Measurements from ENCODE around the gene MVB12A. TPM values are rescaled to one million over a fixed set of nuclear protein-coding genes. Genes with fewer than 3 reads are reported as not detected.
A peak's percentile ranks its signal among the peaks of the same experiment; 100 is the strongest.

Gene MVB12A
- total and polyA plus RNA-seq, 9 of the 15 experiments (the other 6 are each of a cell fraction or from before 2014, with no cell fraction given): 1.2 to 46.2 (median 22.4) TPM

DNA sequence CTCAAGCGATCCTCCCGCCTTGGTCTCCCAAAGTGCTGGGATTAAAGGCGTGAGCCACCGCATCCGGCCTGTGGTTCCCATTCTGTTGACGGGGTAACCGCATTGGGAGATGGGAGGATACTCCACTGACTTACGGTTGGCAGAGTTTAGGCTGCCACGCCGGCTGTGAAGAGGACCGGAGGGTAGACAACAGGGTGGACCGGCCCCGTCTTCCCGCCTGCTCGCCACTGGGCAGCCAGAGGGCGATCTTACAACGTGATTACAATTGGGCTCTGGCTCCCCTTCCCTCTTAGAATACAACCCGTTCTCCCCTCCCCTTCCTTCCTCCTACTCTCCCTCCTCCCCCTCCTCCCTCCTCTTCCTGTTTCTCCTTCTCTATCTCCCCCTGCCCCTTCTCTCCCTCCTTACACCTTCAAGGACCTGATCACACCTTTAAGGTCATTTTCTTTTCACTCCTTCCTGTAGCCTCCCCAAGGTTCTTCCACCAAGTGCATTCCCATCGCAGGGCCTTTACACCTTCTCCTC, 24.9 kb upstream of the MVB12A start:
- Histone ChIP-seq H3K9ac (ENCODE audit: insufficient read depth in 1 of 2, low read depth in 2 of 2, low read length in 2 of 2) (no peak overlapping the region), H3K9me1 (ENCODE audit: control insufficient read depth, insufficient read depth, low read length) (no peaks in the 10 kb centered on the region), H2AFZ (ENCODE audit: low read depth, low read length) (peak overlapping the region; percentile 51; the same call in 1 of the 2 replicates), H3K4me3 (no peak overlapping the region), H3K27me3 (ENCODE audit: control insufficient read depth in 2 of 2, insufficient read depth in 2 of 2, low read length in 2 of 2) (no peaks in the 10 kb centered on the region), H3K27ac (ENCODE audit: extremely low read depth, low read depth, low read length) (no peak overlapping the region; the same call in 1 of the 3 replicates), H3K4me2 (ENCODE audit: insufficient read depth, low read length) (no peak overlapping the region), H4K20me1 (replicated peaks; ENCODE audit: control insufficient read depth, insufficient read depth, low read length) (no peaks in the 10 kb centered on the region), H3K36me3 (ENCODE audit: control insufficient read depth, insufficient read depth, low read length) (peaks cover 21% of the 10 kb centered on the region; the same call in 1 of the 3 replicates), H3K79me2 (ENCODE audit: control insufficient read depth, insufficient read depth, low read length) (no peaks in the 10 kb centered on the region), H3K9me3 (replicated peaks; ENCODE audit: control insufficient read depth, insufficient read depth, low read depth, low read length) (0 out of 2 replicates have a peak, but pooled peaks cover 3% of the 10 kb centered on the region), H3K4me1 (replicated peaks in 1 of 2; ENCODE audit: control insufficient read depth in 2 of 2, insufficient read depth in 2 of 2, low read length in 2 of 2) (peaks cover 30 to 50% of the 10 kb centered on the region in 2 experiments)
- intact Hi-C loops (cut with micrococcal nuclease): loop anchor here (1.0 to 2.0 kb wide), 3 partner anchors 24 to 71 kb away; partner anchors contain the start of gene TMEM221
- 20% methylated on average over 15 of the region's 19 CpGs for WGBS (ENCODE audit: insufficient coverage, low coverage, missing lambda C conversion rate)
- no TSS peak for BruUV-seq (replicated peaks)
- ATAC-seq (peak; percentile 72), DNase-seq (ENCODE audit: extremely low read depth in 1 of 4, low spot score in 3 of 4) (peak; percentile 83 to 91 (median 85)), FAIRE-seq (peak; percentile 90)
- in situ Hi-C loops (cut with MboI): loop anchor here (5.0 kb wide), 1 partner anchor 72 kb away; no protein-coding TSS in a partner anchor
- ChIA-PET POLR2A (no interaction called here), CTCF (ENCODE audit: low intra/inter-chr PET ratio) (interaction anchor here (0.9 to 2.0 kb wide), 3 partner anchors 25 to 71 kb away, joined by 3 to 14 read pairs (median 10); partner anchors contain the start of gene MVB12A)
- TF ChIP-seq ELF1 (tag; IDR thresholded peaks at IDR 0.05): peak; percentile 62
- peak; percentile 56 for TF ChIP-seq NCOA4 (IDR thresholded peaks at IDR 0.05; ENCODE audit: partially characterized antibody)
- peak; percentile 87 for TF ChIP-seq ADNP (tag; IDR thresholded peaks at IDR 0.05)
- peak; percentile 95 for TF ChIP-seq GATAD2A (IDR thresholded peaks at IDR 0.05)
- TF ChIP-seq MCM2 (IDR thresholded peaks at IDR 0.05; ENCODE audit: low read depth): peak; percentile 77; the same call in 1 of the 2 replicates
- TF ChIP-seq MCM3 (IDR thresholded peaks at IDR 0.05): no peak
- peak; percentile 70; the same call in 1 of the 2 replicates for TF ChIP-seq FOXP1 (CRISPR knock-in tag; IDR thresholded peaks at IDR 0.05)
- TF ChIP-seq ESRRA (IDR thresholded peaks at IDR 0.05; ENCODE audit: borderline replicate concordance, low read depth): peak; percentile 53; the same call in 1 of the 2 replicates
- peak; percentile 77; the same call in 1 of the 2 replicates for TF ChIP-seq SPI1 (IDR thresholded peaks at IDR 0.05; ENCODE audit: borderline replicate concordance, low read depth, low read length)
- TF ChIP-seq ELF4 (CRISPR knock-in tag; IDR thresholded peaks at IDR 0.05): peak; percentile 96
- TF ChIP-seq, protein P1, sequence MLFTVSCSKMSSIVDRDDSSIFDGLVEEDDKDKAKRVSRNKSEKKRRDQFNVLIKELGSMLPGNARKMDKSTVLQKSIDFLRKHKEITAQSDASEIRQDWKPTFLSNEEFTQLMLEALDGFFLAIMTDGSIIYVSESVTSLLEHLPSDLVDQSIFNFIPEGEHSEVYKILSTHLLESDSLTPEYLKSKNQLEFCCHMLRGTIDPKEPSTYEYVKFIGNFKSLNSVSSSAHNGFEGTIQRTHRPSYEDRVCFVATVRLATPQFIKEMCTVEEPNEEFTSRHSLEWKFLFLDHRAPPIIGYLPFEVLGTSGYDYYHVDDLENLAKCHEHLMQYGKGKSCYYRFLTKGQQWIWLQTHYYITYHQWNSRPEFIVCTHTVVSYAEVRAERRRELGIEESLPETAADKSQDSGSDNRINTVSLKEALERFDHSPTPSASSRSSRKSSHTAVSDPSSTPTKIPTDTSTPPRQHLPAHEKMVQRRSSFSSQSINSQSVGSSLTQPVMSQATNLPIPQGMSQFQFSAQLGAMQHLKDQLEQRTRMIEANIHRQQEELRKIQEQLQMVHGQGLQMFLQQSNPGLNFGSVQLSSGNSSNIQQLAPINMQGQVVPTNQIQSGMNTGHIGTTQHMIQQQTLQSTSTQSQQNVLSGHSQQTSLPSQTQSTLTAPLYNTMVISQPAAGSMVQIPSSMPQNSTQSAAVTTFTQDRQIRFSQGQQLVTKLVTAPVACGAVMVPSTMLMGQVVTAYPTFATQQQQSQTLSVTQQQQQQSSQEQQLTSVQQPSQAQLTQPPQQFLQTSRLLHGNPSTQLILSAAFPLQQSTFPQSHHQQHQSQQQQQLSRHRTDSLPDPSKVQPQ (CRISPR knock-in tag; IDR thresholded peaks at IDR 0.05; ENCODE audit: borderline replicate concordance): no peak
- TF ChIP-seq, protein P2, sequence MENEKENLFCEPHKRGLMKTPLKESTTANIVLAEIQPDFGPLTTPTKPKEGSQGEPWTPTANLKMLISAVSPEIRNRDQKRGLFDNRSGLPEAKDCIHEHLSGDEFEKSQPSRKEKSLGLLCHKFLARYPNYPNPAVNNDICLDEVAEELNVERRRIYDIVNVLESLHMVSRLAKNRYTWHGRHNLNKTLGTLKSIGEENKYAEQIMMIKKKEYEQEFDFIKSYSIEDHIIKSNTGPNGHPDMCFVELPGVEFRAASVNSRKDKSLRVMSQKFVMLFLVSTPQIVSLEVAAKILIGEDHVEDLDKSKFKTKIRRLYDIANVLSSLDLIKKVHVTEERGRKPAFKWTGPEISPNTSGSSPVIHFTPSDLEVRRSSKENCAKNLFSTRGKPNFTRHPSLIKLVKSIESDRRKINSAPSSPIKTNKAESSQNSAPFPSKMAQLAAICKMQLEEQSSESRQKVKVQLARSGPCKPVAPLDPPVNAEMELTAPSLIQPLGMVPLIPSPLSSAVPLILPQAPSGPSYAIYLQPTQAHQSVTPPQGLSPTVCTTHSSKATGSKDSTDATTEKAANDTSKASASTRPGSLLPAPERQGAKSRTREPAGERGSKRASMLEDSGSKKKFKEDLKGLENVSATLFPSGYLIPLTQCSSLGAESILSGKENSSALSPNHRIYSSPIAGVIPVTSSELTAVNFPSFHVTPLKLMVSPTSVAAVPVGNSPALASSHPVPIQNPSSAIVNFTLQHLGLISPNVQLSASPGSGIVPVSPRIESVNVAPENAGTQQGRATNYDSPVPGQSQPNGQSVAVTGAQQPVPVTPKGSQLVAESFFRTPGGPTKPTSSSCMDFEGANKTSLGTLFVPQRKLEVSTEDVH (IDR thresholded peaks at IDR 0.05; ENCODE audit: low read depth, partially characterized antibody): peak; percentile 76
- no peak for TF ChIP-seq ZNF785 (CRISPR knock-in tag; IDR thresholded peaks at IDR 0.05)
- TF ChIP-seq ZFP36 (IDR thresholded peaks at IDR 0.05; ENCODE audit: low read depth, low read length, partially characterized antibody): peak; percentile 38
- peak; percentile 59; the same call in 1 of the 2 replicates for TF ChIP-seq ZNF24 (IDR thresholded peaks at IDR 0.05)
- peak in 1 of 2 experiments; percentile 91; a peak in 3 of 4 replicates for TF ChIP-seq RCOR1 (IDR thresholded peaks at IDR 0.05; ENCODE audit: borderline replicate concordance in 1 of 2, low read depth in 2 of 2, low read length in 2 of 2)
- TF ChIP-seq, protein P3, sequence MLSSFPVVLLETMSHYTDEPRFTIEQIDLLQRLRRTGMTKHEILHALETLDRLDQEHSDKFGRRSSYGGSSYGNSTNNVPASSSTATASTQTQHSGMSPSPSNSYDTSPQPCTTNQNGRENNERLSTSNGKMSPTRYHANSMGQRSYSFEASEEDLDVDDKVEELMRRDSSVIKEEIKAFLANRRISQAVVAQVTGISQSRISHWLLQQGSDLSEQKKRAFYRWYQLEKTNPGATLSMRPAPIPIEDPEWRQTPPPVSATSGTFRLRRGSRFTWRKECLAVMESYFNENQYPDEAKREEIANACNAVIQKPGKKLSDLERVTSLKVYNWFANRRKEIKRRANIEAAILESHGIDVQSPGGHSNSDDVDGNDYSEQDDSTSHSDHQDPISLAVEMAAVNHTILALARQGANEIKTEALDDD (IDR thresholded peaks at IDR 0.05): no peak
